ENCODE results near the gene ORAI2. TPM values are rescaled to one million over a fixed set of nuclear protein-coding genes. Genes with fewer than 3 reads are reported as not detected.

Gene ORAI2
- total and polyA plus RNA-seq, 10 of the 15 experiments (the other 5 are each of a cell fraction or from before 2014, with no cell fraction given), result 5.8 to 111 (median 46.9) TPM

GRCh38 chr7:102426268-102427018 is 6.9 kb upstream of the ORAI2 start (continued):
- TF ChIP-seq ZBED1 (IDR thresholded peaks at IDR 0.05; ENCODE audit: borderline replicate concordance) (peak; percentile 62; the same call in 1 of the 2 replicates), NFIC (IDR thresholded peaks at IDR 0.05; ENCODE audit: low read depth, low read length) (no peak), NRF1 (conservative IDR thresholded peaks at IDR 0.05; ENCODE audit: low read depth, low read length) (no peak), MYC (IDR thresholded peaks at IDR 0.05; ENCODE audit: insufficient read depth, insufficient read length, insufficient replicate concordance, low read length, severe bottlenecking) (no peak), SPI1 (IDR thresholded peaks at IDR 0.05; ENCODE audit: borderline replicate concordance, insufficient read depth, low read depth, low read length) (no peak; the same call in 1 of the 2 replicates), IRF4 (IDR thresholded peaks at IDR 0.05; ENCODE audit: low read depth, low read length) (peak; percentile 82), POLR2AphosphoS2 (IDR thresholded peaks at IDR 0.05; ENCODE audit: low read depth, low read length) (no peak; the same call in 1 of the 2 replicates), EGR1 (IDR thresholded peaks at IDR 0.05; ENCODE audit: borderline replicate concordance in 1 of 2, low read depth in 2 of 2, low read length in 2 of 2) (peak in 1 of 2 experiments; percentile 69; a peak in 2 of 3 replicates), KLF5 (IDR thresholded peaks at IDR 0.05; ENCODE audit: partially characterized antibody) (no peak), SP1 (IDR thresholded peaks at IDR 0.05; ENCODE audit: low read depth, low read length) (peak; percentile 73), KAT2A (conservative IDR thresholded peaks at IDR 0.05; ENCODE audit: control insufficient read depth, low read depth, low read length) (no peak), FOXK2 (IDR thresholded peaks at IDR 0.05) (no peak), ZBTB33 (IDR thresholded peaks at IDR 0.05) (no peak), SKIL (IDR thresholded peaks at IDR 0.05; ENCODE audit: low read depth, poor library complexity, severe bottlenecking) (peak; percentile 90), CTCF (IDR thresholded peaks at IDR 0.05 in 2 of 3, conservative IDR thresholded peaks at IDR 0.05 in 1 of 3; ENCODE audit: control insufficient read depth in 2 of 3, extremely low read depth in 1 of 3, insufficient read depth in 1 of 3, low read depth in 3 of 3, low read length in 3 of 3) (no peak), HDAC6 (IDR thresholded peaks at IDR 0.05; ENCODE audit: unreplicated experiment) (no peak), TARDBP (IDR thresholded peaks at IDR 0.05; ENCODE audit: borderline replicate concordance) (peak; percentile 40; the same call in 1 of the 2 replicates), JUND (IDR thresholded peaks at IDR 0.05; ENCODE audit: low read depth, low read length) (no peak), CEBPB (IDR thresholded peaks at IDR 0.05; ENCODE audit: borderline replicate concordance in 1 of 2, low read depth in 2 of 2, low read length in 2 of 2) (no peak)

Measured in GM12878 (cell line).